SK-N-SH (cell line): ENCODE results near the gene FEZF1. TPM values are rescaled to one million over a fixed set of nuclear protein-coding genes. Genes with fewer than 3 reads are reported as not detected.

ENCODE experiments used
- CTCF ChIA-PET: fragments of 300-600, 350-600 bp; formaldehyde crosslinking; extraction: SDS; loops from one replicate; lab custom pipeline; 2021; lab: Yijun Ruan, JAX
- POLR2A ChIA-PET: fragments of 350-600 bp; sonication (Branson Sonifier 250); formaldehyde crosslinking; extraction: SDS; loops from one replicate; lab custom pipeline; 2020; ENCODE audit warnings: antibody characterized with exemption, inconsistent platforms; lab: Yijun Ruan, JAX
- DNase-seq: peaks from one replicate; pipeline ENCODE4 v3.0.0; 2012
- H2AFZ ChIP-seq: fragments of 200-600 bp; sonication (generic); 2 replicates; pipeline ENCODE4 v1.8.1; 2016; ENCODE audit warnings: antibody characterized with exemption, mild to moderate bottlenecking, low read depth
- H3F3A ChIP-seq: fragments of 200-600 bp; sonication (generic); replicated peaks from 2 replicates; pipeline ENCODE3; 2016; ENCODE audit warnings: antibody characterized with exemption, mild to moderate bottlenecking; ENCODE audit not compliant: insufficient read depth
- H3K27ac ChIP-seq, 2 experiments: fragments of 200-500 bp in 1 of 2; fragments of 200-600 bp in 1 of 2; sonication (Bioruptor generic) in 1 of 2; sonication (generic), shearing (Covaris generic) in 1 of 2; 2 replicates each; pipeline versions ENCODE4 v1.5.1 to v1.6.1; 2014 to 2016; ENCODE audit warnings: low read depth in 2 of 2, inconsistent platforms in 1 of 2, low read length in 1 of 2, mild to moderate bottlenecking in 1 of 2, mixed read lengths in 1 of 2
- H3K27me3 ChIP-seq: fragments of 200-600 bp; sonication (generic), shearing (Covaris generic); 2 replicates; pipeline ENCODE4 v1.6.1; 2016; ENCODE audit warnings: mixed run types; ENCODE audit not compliant: insufficient read depth
- H3K36me3 ChIP-seq, 2 experiments: fragments of 200-500 bp in 1 of 2; fragments of 200-600 bp in 1 of 2; sonication (Bioruptor generic) in 1 of 2; sonication (generic) in 1 of 2; replicated peaks in 1 of 2; 2 replicates each; pipeline versions ENCODE3 to v1.5.1; 2014 to 2016; ENCODE audit warnings: low read length in 1 of 2, mild to moderate bottlenecking in 1 of 2; ENCODE audit not compliant: insufficient read depth in 2 of 2, control insufficient read depth in 1 of 2
- H3K4me1 ChIP-seq, 2 experiments: fragments of 200-500 bp in 1 of 2; fragments of 200-600 bp in 1 of 2; sonication (Bioruptor generic) in 1 of 2; sonication (generic), shearing (Covaris generic) in 1 of 2; 2 replicates each; pipeline versions ENCODE4 v1.5.1 to v1.6.1; 2014 to 2016; ENCODE audit warnings: low read depth in 1 of 2, low read length in 1 of 2, mixed run types in 1 of 2; ENCODE audit not compliant: insufficient read depth in 2 of 2, control insufficient read depth in 1 of 2
- H3K4me2 ChIP-seq: fragments of 200-600 bp; sonication (generic), shearing (Covaris generic); 2 replicates; pipeline ENCODE4 v1.6.1; 2017; ENCODE audit warnings: mixed run types
- H3K4me3 ChIP-seq, 2 experiments: fragments of 200-500 bp in 1 of 2; fragments of 200-600 bp in 1 of 2; sonication (Bioruptor generic) in 1 of 2; sonication (generic), shearing (Covaris generic) in 1 of 2; 2 replicates each; pipeline versions ENCODE4 v1.5.1 to v1.8.1; 2014 to 2016; ENCODE audit warnings: low read depth in 2 of 2, inconsistent platforms in 1 of 2, low read length in 1 of 2, mild to moderate bottlenecking in 1 of 2, mixed read lengths in 1 of 2, moderate library complexity in 1 of 2
- H3K79me2 ChIP-seq: fragments of 200-600 bp; sonication (generic); 2 replicates; pipeline ENCODE4 v1.8.1; 2017; ENCODE audit warnings: mild to moderate bottlenecking; ENCODE audit not compliant: insufficient read depth
- H3K9ac ChIP-seq: fragments of 200-600 bp; sonication (generic); 2 replicates; pipeline ENCODE4 v1.6.1; 2017; ENCODE audit warnings: mixed run types
- H3K9me2 ChIP-seq: fragments of 200-600 bp; sonication (generic); 2 replicates; pipeline ENCODE4 v1.6.1; 2017; ENCODE audit warnings: mixed run types
- H3K9me3 ChIP-seq: fragments of 200-600 bp; sonication (generic); 2 replicates; pipeline ENCODE4 v1.6.1; 2017; ENCODE audit warnings: mixed run types, mild to moderate bottlenecking, moderate library complexity
- H4K20me1 ChIP-seq: fragments of 200-600 bp; sonication (generic); 2 replicates; pipeline ENCODE4 v1.6.1; 2017; ENCODE audit warnings: mild to moderate bottlenecking, mixed run types; ENCODE audit not compliant: insufficient read depth
- CHD2 ChIP-seq: fragments of 150-350 bp; IDR thresholded peaks from 2 replicates; pipeline ENCODE4 v1.6.1; 2018; ENCODE audit warnings: low read length; ENCODE audit not compliant: partially characterized antibody
- ELF1 ChIP-seq: IDR thresholded peaks from 2 replicates; pipeline ENCODE4 v1.4.0; 2012
- EP300 ChIP-seq, 2 experiments: IDR thresholded peaks; 2 replicates each; pipeline versions ENCODE4 v1.4.0 to v1.6.1; 2012; ENCODE audit warnings: borderline replicate concordance in 1 of 2, low read depth in 1 of 2, low read length in 1 of 2
- EZH2phosphoT487 ChIP-seq: fragments of 200-600 bp; sonication (generic); IDR thresholded peaks from 2 replicates; pipeline ENCODE4 v1.6.1; 2017; ENCODE audit warnings: low read depth, mixed run types, mild to moderate bottlenecking, antibody characterized with exemption, moderate library complexity, borderline replicate concordance
- FOSL2 ChIP-seq: IDR thresholded peaks from 2 replicates; pipeline ENCODE4 v1.4.0; 2012; ENCODE audit warnings: low read depth, mild to moderate bottlenecking, moderate library complexity, borderline replicate concordance
- FOXJ3 ChIP-seq: sonication (generic); formaldehyde crosslinking; IDR thresholded peaks from 2 replicates; pipeline ENCODE4 v1.5.1; 2020; ENCODE audit warnings: mild to moderate bottlenecking, missing genetic modification reagents
- GATA2 ChIP-seq: sonication (generic); formaldehyde crosslinking; IDR thresholded peaks from 2 replicates; pipeline ENCODE4 v1.5.0; 2020; ENCODE audit warnings: mild to moderate bottlenecking, missing genetic modification reagents
- MEF2A ChIP-seq: IDR thresholded peaks from 2 replicates; pipeline ENCODE4 v1.4.0; 2012; ENCODE audit warnings: low read depth, borderline replicate concordance
- MXI1 ChIP-seq: IDR thresholded peaks from 2 replicates; pipeline ENCODE4 v1.6.1; 2012; ENCODE audit warnings: mild to moderate bottlenecking, low read depth, low read length, improper control_type of control experiment
- NRF1 ChIP-seq: IDR thresholded peaks from 2 replicates; pipeline ENCODE4 v1.6.1; 2012; ENCODE audit warnings: low read depth, mild to moderate bottlenecking, low read length
- POLR2AphosphoS5 ChIP-seq: IDR thresholded peaks from 2 replicates; pipeline ENCODE4 v1.6.1; 2012; ENCODE audit warnings: low read depth, low read length
- RFX5 ChIP-seq: IDR thresholded peaks from 2 replicates; pipeline ENCODE4 v1.6.1; 2012; ENCODE audit warnings: mild to moderate bottlenecking, improper control_type of control experiment, low read length
- RXRA ChIP-seq: IDR thresholded peaks from 2 replicates; pipeline ENCODE4 v1.4.0; 2012; ENCODE audit warnings: low read depth, mild to moderate bottlenecking, borderline replicate concordance
- TAF1 ChIP-seq: IDR thresholded peaks from 2 replicates; pipeline ENCODE4 v1.6.1; 2012; ENCODE audit warnings: low read depth, mild to moderate bottlenecking, low read length, moderate library complexity, borderline replicate concordance
- TEAD4 ChIP-seq: IDR thresholded peaks from 2 replicates; pipeline ENCODE4 v1.4.0; 2012; ENCODE audit warnings: mild to moderate bottlenecking, borderline replicate concordance; ENCODE audit not compliant: insufficient read depth
- YY1 ChIP-seq: IDR thresholded peaks from 2 replicates; pipeline ENCODE4 v1.4.0; 2012; ENCODE audit warnings: low read depth, mild to moderate bottlenecking
- whole genome bisulfite sequencing: methylation state at CpG from one replicate; pipeline ENCODE4 v1.1.6; 2017; ENCODE audit warnings: low lambda C conversion rate; 5-methylcytosine and 5-hydroxymethylcytosine counted together
- polyA plus RNA-seq, 3 experiments: library from polyadenylated mRNA; depleted of rRNA; stranded (reverse); fragments of >200 nt; gene quantifications; 2 replicates each; pipeline ENCODE4 v1.2.3, GENCODE V29; 2012
- TF ChIP-seq, protein P1 (sequence below): IDR thresholded peaks from 2 replicates; pipeline ENCODE4 v1.4.0; 2012; ENCODE audit warnings: low read depth
- TF ChIP-seq, protein P2 (sequence below): IDR thresholded peaks from 2 replicates; pipeline ENCODE4; 2012
- TF ChIP-seq, protein P3 (sequence below): IDR thresholded peaks from 2 replicates; pipeline ENCODE4 v1.6.1; 2012; ENCODE audit warnings: mild to moderate bottlenecking, low read depth, low read length, moderate library complexity

Gene FEZF1
- polyA plus RNA-seq, 1 of the 3 experiments (the other 2 are of a cell fraction), result not detected

DNA sequence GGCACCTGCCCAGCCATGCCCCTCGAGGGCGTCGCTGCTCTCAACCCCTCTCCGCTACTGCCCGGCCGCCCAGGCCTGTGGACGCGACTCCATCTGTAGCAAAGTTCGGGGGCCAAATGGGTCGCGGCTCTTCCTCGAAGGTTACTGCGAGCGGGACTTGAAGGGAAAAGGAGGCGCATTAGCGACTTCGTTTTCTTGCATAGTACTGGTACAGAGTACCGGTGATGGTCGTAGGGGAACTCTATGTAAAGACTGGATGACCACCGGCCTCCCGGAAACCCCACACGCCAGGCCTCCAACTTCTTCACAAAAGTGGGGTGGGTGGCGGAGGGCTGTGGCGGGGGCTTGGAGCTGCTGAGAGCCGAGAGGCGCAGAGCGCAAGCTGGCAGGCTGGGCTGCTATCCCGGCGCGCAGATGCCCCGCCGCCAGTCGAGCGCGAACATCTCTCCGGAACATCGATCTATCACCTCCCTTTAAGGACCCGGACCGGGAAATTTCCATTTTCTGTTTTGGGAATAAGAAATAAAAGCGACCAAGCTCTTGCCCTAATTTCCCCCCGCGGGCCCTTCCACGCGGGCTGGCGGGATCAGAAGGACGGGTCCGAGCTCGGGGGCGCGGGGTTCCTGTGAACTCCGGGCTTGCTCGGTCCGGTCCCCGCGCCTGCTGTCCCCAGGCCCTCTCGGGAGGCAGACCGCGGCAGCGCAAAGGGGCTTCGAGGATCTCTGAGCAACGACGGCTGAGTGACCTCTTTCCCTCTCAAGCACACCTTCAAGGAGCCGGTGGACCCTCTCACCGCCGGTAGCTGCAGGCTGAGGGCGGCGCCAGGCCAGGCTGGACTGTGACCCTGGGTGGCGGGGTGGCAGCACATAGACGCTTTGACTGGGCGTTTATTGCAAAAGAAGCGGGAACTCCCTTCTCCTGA lies 12.2 kb upstream of the FEZF1 start:
- H3K9me3 ChIP-seq, result no peaks in the 10 kb centered on the region
- ChIA-PET CTCF (interaction anchor here (0.6 kb wide), 1 partner anchor 44 kb away, joined by 4 read pairs; no protein-coding TSS in a partner anchor), POLR2A (no interaction called here)
- WGBS, result 9% methylated on average over 60 of the region's 71 CpGs
- peaks cover 0 to 5% of the 10 kb centered on the region in 2 experiments; a peak in 1 of 4 replicates for H3K4me1 ChIP-seq
- no peaks in the 10 kb centered on the region for H3K79me2 ChIP-seq
- no peaks in the 10 kb centered on the region for H4K20me1 ChIP-seq
- no peak overlapping the region for H3K4me2 ChIP-seq
- no peak overlapping the region for H3K4me3 ChIP-seq
- H3K27me3 ChIP-seq, result peaks cover 65% of the 10 kb centered on the region
- no peak for DNase-seq
- no peaks in the 10 kb centered on the region for H3K9me2 ChIP-seq
- no peak overlapping the region for H2AFZ ChIP-seq
- no peaks in the 10 kb centered on the region for H3F3A ChIP-seq
- no peak overlapping the region for H3K27ac ChIP-seq
- H3K36me3 ChIP-seq, result no peaks in the 10 kb centered on the region
- H3K9ac ChIP-seq, result no peak overlapping the region
- no peak for TF ChIP-seq TEAD4
- TF ChIP-seq TAF1, result no peak
- TF ChIP-seq GATA2 (CRISPR knock-in tag), result no peak
- TF ChIP-seq RXRA, result no peak
- no peak for TF ChIP-seq EP300 (IDR thresholded peaks at IDR 0.05; ENCODE audit: borderline replicate concordance in 1 of 2, low read depth in 1 of 2, low read length in 1 of 2)
- no peak for TF ChIP-seq CHD2
- TF ChIP-seq YY1, result no peak
- no peak for TF ChIP-seq FOSL2
- no peak for TF ChIP-seq ELF1
- no peak for TF ChIP-seq FOXJ3 (CRISPR knock-in tag)
- no peak for TF ChIP-seq NRF1
- TF ChIP-seq, protein P1, sequence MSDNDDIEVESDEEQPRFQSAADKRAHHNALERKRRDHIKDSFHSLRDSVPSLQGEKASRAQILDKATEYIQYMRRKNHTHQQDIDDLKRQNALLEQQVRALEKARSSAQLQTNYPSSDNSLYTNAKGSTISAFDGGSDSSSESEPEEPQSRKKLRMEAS, result no peak

DNA sequence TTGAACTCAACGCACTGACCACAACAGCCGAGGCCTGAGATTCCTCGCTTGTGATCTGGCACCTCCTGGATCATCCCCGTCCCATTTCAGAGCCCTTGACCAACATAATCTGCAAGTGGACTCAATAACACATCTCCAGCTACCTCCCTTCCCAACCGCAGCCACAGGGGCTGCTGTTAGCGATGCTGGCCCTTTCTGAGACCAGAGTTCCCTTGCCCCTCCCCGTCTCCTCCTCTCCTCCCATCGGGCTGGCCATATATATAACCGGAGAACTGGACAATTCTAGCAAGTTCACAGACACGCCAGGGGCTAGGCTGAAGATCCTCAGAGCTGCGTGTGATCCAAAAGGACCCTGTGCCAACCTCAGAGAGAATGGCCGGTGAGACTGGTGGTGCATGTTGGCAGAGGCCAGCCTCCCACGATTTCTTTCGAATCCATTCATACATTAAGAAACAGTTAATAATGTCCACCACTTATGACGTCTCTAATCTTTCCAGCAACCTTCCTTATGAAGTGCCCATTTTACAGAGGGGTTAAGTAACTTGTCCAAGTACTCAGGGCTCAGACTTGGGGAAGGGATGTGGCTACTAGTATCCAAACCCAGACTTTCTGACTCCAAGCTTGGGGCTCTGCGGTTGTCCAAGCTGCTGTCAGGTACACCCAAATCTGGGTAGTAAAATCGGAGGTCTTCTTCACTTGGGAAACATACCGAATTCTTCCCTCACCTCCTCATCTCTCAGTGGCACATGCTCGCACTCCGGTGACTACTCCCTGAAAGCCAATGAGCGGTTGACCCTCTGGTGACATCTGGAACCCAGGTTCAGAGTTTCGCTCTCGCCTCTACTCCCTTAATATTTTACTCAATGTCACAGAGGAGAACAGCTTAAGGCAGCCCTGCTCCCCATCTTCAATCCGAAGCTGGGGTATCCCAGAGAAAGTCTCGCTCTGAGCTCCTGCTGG lies 11.2 kb upstream of the FEZF1 start:
- no peak for DNase-seq
- Histone ChIP-seq H3F3A (no peaks in the 10 kb centered on the region), H2AFZ (no peak overlapping the region), H3K27me3 (peaks cover 74% of the 10 kb centered on the region), H3K9me3 (no peaks in the 10 kb centered on the region), H3K4me2 (no peak overlapping the region), H3K4me3 (no peak overlapping the region), H3K36me3 (no peaks in the 10 kb centered on the region), H3K4me1 (peaks cover 0 to 7% of the 10 kb centered on the region in 2 experiments; a peak in 1 of 4 replicates), H3K9me2 (no peaks in the 10 kb centered on the region), H3K79me2 (no peaks in the 10 kb centered on the region), H4K20me1 (no peaks in the 10 kb centered on the region), H3K27ac (no peak overlapping the region), H3K9ac (no peak overlapping the region)
- POLR2A ChIA-PET, result no interaction called here
- TF ChIP-seq, protein P2, sequence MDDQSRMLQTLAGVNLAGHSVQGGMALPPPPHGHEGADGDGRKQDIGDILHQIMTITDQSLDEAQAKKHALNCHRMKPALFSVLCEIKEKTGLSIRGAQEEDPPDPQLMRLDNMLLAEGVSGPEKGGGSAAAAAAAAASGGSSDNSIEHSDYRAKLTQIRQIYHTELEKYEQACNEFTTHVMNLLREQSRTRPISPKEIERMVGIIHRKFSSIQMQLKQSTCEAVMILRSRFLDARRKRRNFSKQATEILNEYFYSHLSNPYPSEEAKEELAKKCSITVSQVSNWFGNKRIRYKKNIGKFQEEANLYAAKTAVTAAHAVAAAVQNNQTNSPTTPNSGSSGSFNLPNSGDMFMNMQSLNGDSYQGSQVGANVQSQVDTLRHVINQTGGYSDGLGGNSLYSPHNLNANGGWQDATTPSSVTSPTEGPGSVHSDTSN, result no peak
- TF ChIP-seq FOXJ3 (CRISPR knock-in tag), result no peak
- no peak for TF ChIP-seq TEAD4
- TF ChIP-seq MXI1, result no peak
- no peak for TF ChIP-seq EP300 (IDR thresholded peaks at IDR 0.05; ENCODE audit: borderline replicate concordance in 1 of 2, low read depth in 1 of 2, low read length in 1 of 2)
- TF ChIP-seq, protein P3, sequence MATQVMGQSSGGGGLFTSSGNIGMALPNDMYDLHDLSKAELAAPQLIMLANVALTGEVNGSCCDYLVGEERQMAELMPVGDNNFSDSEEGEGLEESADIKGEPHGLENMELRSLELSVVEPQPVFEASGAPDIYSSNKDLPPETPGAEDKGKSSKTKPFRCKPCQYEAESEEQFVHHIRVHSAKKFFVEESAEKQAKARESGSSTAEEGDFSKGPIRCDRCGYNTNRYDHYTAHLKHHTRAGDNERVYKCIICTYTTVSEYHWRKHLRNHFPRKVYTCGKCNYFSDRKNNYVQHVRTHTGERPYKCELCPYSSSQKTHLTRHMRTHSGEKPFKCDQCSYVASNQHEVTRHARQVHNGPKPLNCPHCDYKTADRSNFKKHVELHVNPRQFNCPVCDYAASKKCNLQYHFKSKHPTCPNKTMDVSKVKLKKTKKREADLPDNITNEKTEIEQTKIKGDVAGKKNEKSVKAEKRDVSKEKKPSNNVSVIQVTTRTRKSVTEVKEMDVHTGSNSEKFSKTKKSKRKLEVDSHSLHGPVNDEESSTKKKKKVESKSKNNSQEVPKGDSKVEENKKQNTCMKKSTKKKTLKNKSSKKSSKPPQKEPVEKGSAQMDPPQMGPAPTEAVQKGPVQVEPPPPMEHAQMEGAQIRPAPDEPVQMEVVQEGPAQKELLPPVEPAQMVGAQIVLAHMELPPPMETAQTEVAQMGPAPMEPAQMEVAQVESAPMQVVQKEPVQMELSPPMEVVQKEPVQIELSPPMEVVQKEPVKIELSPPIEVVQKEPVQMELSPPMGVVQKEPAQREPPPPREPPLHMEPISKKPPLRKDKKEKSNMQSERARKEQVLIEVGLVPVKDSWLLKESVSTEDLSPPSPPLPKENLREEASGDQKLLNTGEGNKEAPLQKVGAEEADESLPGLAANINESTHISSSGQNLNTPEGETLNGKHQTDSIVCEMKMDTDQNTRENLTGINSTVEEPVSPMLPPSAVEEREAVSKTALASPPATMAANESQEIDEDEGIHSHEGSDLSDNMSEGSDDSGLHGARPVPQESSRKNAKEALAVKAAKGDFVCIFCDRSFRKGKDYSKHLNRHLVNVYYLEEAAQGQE, result no peak
- TF ChIP-seq POLR2AphosphoS5, result no peak
- TF ChIP-seq MEF2A, result no peak
- TF ChIP-seq, protein P1, result no peak
- TF ChIP-seq FOSL2, result no peak
- TF ChIP-seq RFX5, result no peak
- no peak for TF ChIP-seq EZH2phosphoT487
- CTCF ChIA-PET, result no interaction called here
- 6% methylated on average over 25 of the region's 25 CpGs for WGBS
